HG03066 (cell line): Measurements from ENCODE around the gene MORN1.

Experiments used
- ATAC-seq: cut with Tn5 transposase; IDR thresholded peaks from one replicate; pipeline ENCODE4 v1.9.1; 2021; ENCODE audit warnings: low read depth; ENCODE audit not compliant: unreplicated experiment

The MORN1 gene

DNA sequence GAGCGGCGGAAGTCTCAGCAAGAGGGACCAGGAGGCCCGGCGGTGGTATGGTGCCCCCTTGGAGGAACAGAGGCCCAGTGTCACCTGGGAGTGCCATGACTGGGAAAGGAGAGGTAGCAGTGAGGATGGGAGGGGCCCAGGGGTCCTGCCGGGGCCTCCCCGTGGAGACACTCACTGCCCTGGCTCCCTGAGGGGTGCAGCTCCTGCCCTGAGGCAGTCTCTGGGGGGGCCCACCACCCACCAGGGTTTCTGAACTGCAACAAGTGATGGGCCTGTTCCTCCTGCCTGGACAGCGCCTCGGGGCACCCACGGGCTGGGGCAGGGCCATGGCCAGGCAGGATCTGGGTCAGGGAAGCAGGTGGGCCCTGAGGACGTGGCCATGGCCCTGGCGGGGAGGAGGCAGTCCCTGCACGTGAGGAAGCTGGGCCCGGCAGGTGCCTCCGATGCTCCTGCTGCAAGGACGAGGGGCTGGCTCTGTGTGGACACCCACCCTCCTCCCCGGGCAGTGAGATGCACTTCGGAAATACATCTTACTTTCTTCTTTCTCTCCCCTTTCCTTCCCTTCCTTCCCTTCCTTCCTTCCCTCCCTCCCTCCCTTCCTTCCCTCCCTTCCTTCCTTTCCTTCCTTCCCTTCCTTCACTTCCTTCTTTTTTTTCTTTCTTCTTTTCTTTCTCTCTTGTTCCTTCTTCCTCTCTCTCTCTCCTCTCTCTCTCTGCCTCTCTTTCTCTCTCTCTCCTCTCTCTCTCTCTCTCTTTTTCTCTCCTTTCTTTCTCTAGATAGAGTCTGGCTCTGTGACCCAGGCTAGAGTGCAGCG, 66.6 kb downstream of the MORN1 start:
- no peak for ATAC-seq

GRCh38 chr1:2323451-2323974, 67.8 kb downstream of the MORN1 start:
- no peak for ATAC-seq

- ATAC-seq, result no peak
Measured at GRCh38 chr1:2322581-2323211, 68.7 kb downstream of the MORN1 start.

GRCh38 chr1:2322065-2322571, 69.2 kb downstream of the MORN1 start:
- ATAC-seq, result no peak

- ATAC-seq, result no peak
Measured at GRCh38 chr1:2320760-2321667, 70.3 kb downstream of the MORN1 start.

- ATAC-seq, result no peak
Measured at GRCh38 chr1:2320006-2320405, 71.3 kb downstream of the MORN1 start.

DNA sequence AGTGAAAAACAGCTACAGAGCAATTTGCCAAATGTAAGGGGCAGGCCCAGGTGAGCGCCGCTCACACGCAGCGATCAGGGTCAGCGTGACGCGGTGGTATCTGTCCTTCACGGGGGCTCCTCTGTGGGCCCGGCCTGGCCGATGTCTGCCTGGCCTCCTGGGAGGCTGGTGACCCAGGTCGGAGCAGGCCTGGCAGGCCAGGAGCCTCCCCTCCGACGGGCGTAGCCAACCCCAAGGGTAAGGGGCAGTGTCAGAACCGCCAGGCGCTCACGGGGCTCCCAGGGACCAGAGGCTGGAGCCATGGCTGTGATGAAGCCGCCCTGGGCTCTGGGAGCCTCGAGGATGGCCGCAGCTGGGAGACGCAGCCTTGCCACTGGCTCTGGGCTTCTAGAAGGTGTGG, 72.1 kb downstream of the MORN1 start:
- ATAC-seq, result no peak

DNA sequence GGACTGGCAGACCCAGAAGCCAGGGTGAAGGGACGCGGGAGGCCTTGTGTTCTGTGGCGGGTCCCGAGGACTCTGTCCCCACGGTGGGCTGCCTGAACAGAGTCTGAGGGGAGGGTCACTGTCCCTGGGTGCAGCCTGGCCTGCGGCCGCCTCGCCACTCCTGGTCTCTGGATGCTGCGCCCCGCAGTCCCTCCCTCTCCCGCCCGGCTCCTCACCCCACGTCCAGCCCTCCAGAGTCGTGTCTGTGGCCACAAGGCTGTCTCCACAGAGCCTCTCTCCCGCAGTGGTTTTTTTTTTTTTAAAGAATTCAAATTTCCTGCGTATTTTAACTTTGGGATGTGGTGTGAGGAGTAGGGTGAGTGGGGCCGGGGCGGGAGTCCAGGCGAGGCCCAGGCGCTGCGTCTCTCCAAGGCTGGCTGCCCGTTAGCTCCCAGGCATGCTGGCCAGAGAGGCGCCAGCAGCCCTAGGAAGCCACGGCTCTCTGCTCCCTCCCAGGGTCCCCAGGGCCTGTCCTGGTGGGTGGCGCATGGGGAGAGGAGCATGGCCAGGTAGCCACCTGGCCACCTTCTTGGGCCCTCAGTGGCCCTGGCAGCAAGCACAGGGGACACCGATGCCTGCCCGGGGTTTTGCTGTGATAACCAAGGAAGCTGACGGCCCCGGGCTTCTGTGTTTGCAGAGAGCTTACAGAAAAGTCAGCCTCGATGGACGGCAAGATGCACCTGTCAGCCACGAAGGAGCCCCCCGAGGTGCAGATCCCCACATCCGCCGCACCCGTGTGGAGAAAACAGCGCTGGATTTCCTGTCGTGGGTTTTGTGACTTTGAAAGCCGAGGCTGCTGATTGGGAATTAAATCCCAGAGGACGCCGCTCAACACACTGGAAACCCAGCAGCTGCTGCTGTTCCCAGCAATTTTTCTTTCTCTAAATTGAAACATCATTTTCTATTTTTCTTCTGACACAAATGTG, 72.8 kb downstream of the MORN1 start:
- no peak for ATAC-seq

DNA sequence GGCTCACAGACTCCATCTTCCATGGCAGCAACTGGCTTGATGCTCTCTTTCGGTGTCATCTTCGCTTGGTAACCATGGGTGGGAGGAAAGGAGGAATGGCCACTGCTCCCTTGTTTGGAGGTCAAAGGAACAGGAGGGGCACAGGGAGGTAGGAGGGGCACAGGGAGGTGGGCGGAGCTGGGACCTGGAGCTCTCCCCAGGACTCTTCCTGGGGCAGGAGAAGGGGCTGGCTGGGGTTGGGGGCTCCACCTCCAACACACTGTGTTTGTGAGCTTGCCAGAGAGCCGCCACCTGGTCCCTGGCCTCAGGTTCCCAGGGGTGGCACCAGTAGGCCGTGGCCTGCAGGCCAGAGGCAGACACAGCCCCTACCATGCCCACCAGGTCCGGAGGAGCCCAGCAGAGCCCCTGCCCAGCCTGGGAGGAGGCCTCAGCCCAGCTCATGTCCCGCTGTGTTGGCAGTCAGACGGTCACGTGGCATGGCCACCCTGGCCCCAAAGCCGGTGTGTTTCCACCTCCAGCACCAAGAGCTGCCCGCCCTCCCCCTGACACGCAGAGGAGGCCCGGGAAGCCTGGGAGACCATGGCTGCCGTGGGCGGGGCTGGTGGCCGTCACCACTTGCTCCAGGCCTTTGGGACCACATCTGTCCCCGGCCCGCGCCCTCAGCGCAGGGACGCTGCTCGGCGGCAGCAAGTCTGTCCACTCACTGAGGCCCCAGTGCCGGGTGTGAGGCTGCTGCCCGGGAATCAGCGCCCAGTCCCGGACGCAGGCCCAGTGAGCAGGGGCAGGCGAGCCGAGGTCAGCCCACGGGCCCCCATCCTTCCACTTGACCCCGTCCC, 73.9 kb downstream of the MORN1 start:
- ATAC-seq, result no peak

GRCh38 chr1:2316451-2316961, 74.8 kb downstream of the MORN1 start:
- ATAC-seq, result no peak

- ATAC-seq, result no peak
Measured at GRCh38 chr1:2315674-2316450, 75.5 kb downstream of the MORN1 start.

DNA sequence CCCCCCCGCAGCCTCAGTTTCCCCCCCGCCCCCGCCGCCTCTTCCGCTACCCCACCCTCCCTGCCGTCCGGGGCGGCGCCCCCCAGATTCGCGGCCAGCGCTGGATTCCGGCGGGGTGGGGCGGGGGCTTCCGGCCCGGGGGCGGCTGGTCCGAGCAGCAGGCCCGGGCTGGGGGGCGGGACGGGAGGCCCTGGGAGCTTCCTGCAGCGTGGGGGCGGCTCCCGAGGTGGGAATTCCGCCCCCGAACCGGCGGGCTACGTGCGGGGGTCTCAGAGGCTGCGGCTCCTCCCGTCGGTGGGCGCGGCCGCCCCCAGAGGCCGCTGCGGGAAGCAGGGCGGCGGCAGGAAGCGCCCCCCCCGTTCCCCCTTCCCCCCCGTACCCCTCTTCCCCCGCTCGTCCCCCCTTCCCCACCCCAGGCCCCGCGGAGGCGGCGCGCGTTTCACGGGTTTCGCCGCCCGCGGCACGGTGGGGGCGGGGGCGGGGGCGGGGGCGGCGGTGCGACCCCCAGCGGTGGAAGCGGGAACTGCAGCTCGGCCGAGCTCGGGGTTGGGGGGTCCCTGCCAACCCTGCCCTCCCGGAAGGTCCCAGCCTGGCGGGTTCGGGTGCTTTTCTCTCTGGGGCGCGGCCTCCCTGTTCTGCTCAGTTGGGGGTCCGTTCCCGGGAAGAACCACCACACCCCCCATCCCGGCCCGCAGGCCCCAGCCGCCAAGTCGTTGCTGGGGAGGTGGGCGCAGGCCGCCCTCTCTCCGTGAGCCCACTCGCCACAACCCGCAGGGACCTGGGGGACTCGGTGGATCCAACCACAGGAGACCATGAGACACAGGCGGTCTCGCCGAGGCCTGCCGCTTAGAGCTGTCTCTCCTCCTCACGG, 76.3 kb downstream of the MORN1 start:
- ATAC-seq, result no peak

DNA sequence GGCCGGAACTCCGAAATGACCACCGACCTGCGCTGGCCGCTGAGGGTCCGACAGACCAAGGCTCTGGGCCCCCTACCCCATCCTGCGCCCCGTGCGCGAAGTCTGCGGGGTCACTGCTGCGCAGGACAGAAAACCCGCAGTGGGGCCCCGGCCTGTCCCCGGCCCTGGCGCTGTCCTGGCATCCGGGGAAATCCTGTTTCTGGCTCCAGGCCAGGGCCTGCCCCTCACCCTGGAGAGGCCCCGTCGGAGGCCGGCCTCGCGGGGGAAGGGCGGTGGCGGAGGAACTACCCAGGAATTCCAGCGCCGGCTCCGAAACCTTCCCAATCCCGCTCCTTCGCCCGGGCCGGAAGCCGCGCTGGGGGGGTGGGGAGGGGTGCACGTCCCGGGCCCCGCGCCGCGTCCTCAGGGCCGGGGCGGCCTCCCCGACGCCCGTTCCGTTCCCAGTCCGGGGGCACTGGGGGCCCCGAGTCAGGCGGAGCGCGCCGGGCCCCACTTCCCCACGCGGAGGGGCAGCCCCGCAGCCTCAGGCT, 77.0 kb downstream of the MORN1 start:
- ATAC-seq, result no peak

- ATAC-seq, result no peak
Measured at GRCh38 chr1:2313651-2314261, 77.6 kb downstream of the MORN1 start.

- ATAC-seq, result no peak
Measured at GRCh38 chr1:2312515-2313301, 78.6 kb downstream of the MORN1 start.
